Measurements from ENCODE around the gene SH3RF3.

DNA sequence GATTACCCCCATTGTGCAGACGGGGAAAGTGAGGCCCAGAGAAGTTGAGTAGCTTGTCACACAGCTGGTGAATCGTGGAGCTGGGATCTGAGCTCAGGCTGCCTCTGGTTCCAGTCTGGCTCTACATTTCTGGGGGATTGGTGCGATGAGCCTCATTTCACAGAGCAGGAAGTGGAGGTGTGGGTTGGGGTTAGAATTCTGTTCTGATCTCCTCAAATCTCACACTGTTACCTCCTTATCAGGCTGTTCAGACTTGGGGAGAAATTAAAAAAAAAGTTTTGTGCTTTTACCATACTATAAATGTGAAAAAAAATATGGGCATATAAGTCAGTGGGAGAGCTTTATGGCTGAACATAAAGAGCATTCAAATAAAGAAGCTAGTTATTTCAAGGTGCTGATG lies 21.6 kb downstream of the SH3RF3 start:
- no peak for TF ChIP-seq POLR2A (IDR thresholded peaks at IDR 0.05)
- TF ChIP-seq, protein P1, sequence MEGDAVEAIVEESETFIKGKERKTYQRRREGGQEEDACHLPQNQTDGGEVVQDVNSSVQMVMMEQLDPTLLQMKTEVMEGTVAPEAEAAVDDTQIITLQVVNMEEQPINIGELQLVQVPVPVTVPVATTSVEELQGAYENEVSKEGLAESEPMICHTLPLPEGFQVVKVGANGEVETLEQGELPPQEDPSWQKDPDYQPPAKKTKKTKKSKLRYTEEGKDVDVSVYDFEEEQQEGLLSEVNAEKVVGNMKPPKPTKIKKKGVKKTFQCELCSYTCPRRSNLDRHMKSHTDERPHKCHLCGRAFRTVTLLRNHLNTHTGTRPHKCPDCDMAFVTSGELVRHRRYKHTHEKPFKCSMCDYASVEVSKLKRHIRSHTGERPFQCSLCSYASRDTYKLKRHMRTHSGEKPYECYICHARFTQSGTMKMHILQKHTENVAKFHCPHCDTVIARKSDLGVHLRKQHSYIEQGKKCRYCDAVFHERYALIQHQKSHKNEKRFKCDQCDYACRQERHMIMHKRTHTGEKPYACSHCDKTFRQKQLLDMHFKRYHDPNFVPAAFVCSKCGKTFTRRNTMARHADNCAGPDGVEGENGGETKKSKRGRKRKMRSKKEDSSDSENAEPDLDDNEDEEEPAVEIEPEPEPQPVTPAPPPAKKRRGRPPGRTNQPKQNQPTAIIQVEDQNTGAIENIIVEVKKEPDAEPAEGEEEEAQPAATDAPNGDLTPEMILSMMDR (IDR thresholded peaks at IDR 0.05 in 4 of 5, conservative IDR thresholded peaks at IDR 0.05 in 1 of 5) = no peak
